Fibroblast of lung (primary cell): Measurements from ENCODE around the gene FBXW12. TPM values are rescaled to one million over a fixed set of nuclear protein-coding genes. Genes with fewer than 3 reads are reported as not detected.

Experiments
- DNase-seq, 2 donors: peaks; one replicate each; pipeline versions ENCODE4 v3.0.0 to v3.0.0-alpha.2; 2010; ENCODE audit warnings: low read depth in 2 of 2
- H2AFZ ChIP-seq: 2 replicates; pipeline ENCODE4 v1.5.1; 2012; ENCODE audit warnings: low read length, control low read depth, inconsistent platforms
- H3K27ac ChIP-seq: 2 replicates; pipeline ENCODE4 v1.5.1; 2011; ENCODE audit warnings: low read length, control low read depth; ENCODE audit not compliant: insufficient read depth
- H3K27me3 ChIP-seq: 2 replicates; pipeline ENCODE4 v1.5.1; 2011; ENCODE audit warnings: mild to moderate bottlenecking, low read length; ENCODE audit not compliant: control insufficient read depth, insufficient read depth
- H3K36me3 ChIP-seq: 2 replicates; pipeline ENCODE4 v1.5.1; 2011; ENCODE audit warnings: low read length; ENCODE audit not compliant: control insufficient read depth, insufficient read depth
- H3K4me1 ChIP-seq: 2 replicates; pipeline ENCODE4 v1.5.1; 2011; ENCODE audit warnings: low read length; ENCODE audit not compliant: control insufficient read depth, insufficient read depth; ENCODE audit errors: extremely low read depth
- H3K4me2 ChIP-seq: 2 replicates; pipeline ENCODE4 v1.5.1; 2011; ENCODE audit warnings: low read length, control low read depth; ENCODE audit not compliant: insufficient read depth; ENCODE audit errors: extremely low read depth
- H3K4me3 ChIP-seq, 4 experiments: fragments of 200-600 bp in 1 of 4; sonication (generic) in 1 of 4; replicated peaks in 1 of 4; 2 replicates each; pipeline ENCODE4 v1.5.1; 2011 to 2016; ENCODE audit warnings: low read length in 4 of 4, low read depth in 3 of 4, mild to moderate bottlenecking in 3 of 4, control low read depth in 2 of 4, inconsistent platforms in 1 of 4, mixed read lengths in 1 of 4; ENCODE audit not compliant: insufficient read depth in 1 of 4; ENCODE audit errors: control extremely low read depth in 1 of 4
- H3K79me2 ChIP-seq: 2 replicates; pipeline ENCODE4 v1.5.1; 2012; ENCODE audit warnings: mild to moderate bottlenecking, low read length, inconsistent platforms; ENCODE audit not compliant: control insufficient read depth, insufficient read depth
- H3K9ac ChIP-seq: 2 replicates; pipeline ENCODE4 v1.5.1; 2011; ENCODE audit warnings: mild to moderate bottlenecking, low read length, control low read depth; ENCODE audit not compliant: insufficient read depth
- H3K9me3 ChIP-seq: 2 replicates; pipeline ENCODE4 v1.5.1; 2012; ENCODE audit warnings: low read depth, low read length; ENCODE audit not compliant: control insufficient read depth, insufficient read depth
- H4K20me1 ChIP-seq: 2 replicates; pipeline ENCODE4 v1.5.1; 2011; ENCODE audit warnings: low read length; ENCODE audit not compliant: control insufficient read depth, insufficient read depth; ENCODE audit errors: extremely low read depth
- CTCF ChIP-seq, 2 donors: IDR thresholded peaks in 1 of 2; conservative IDR thresholded peaks in 1 of 2; 1 replicate in 1 of 2; 2 replicates in 1 of 2; pipeline ENCODE4 v1.5.1; 2011 to 2012; ENCODE audit warnings: low read length in 2 of 2, control low read depth in 1 of 2, inconsistent platforms in 1 of 2, low read depth in 1 of 2, mild to moderate bottlenecking in 1 of 2
- EZH2 ChIP-seq: IDR thresholded peaks from 2 replicates; pipeline ENCODE4 v1.5.1; 2012; ENCODE audit warnings: low read length, control low read depth, mild to moderate bottlenecking; ENCODE audit errors: missing control alignments
- polyA plus RNA-seq, 2 donors: library from polyadenylated mRNA; depleted of rRNA in 1 of 2; stranded (reverse) in 1 of 2; unstranded in 1 of 2; fragments of >200 nt; gene quantifications; 2 replicates each; pipeline ENCODE4 v1.2.1, GENCODE V29; 2011 to 2012; ENCODE audit warnings: missing spikeins in 1 of 2
- total RNA-seq: library from RNA; depleted of rRNA; stranded (reverse); fragments of >200 nt; gene quantifications from 2 replicates; pipeline ENCODE4 v1.2.1, GENCODE V29; 2014

Gene FBXW12
- total and polyA plus RNA-seq, 2 donors (not counting 1 experiment from before 2014, with no cell fraction given), result 0.06 TPM; not detected in 1

DNA sequence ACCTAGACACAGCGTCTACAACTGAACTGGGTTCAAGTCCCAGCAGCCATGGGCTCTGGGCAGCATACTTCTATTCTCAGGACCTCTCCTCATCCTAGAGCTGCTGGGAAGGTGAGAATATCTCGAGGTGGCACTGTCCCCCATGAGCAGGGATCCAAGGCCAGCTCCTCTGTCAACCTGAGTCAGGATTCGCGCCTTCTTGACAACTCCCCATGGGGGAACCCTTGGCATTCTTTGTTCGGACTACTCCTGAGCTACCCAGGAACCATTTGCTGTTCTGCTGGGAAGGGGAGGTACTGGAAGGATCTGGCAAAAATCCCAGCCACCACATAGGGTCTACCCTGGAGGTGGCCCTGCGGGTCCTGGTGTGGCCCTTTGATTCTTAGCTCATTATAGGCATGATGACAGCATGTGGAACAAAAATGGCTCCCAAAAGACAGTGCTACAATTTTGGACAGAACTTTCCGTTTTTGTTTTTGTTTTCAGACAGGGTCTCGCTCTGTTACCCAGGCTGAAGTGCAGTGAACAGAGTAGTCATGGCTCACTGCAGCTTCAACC is 35.6 kb downstream of the FBXW12 start:
- H3K27ac ChIP-seq, result no peak overlapping the region
- no peak overlapping the region for H3K4me3 ChIP-seq
- H3K27me3 ChIP-seq, result no peaks in the 10 kb centered on the region
- no peak for TF ChIP-seq EZH2
- no peak for TF ChIP-seq CTCF (conservative IDR thresholded peaks at IDR 0.05 in 1 of 2, IDR thresholded peaks at IDR 0.05 in 1 of 2; ENCODE audit: low read depth in 1 of 2, low read length in 2 of 2)
- H2AFZ ChIP-seq, result no peak overlapping the region
- no peaks in the 10 kb centered on the region for H3K9me3 ChIP-seq
- H3K4me2 ChIP-seq, result no peak overlapping the region
- H3K9ac ChIP-seq, result no peak overlapping the region
- H3K79me2 ChIP-seq, result no peaks in the 10 kb centered on the region
- H3K36me3 ChIP-seq, result peaks cover 12% of the 10 kb centered on the region
- no peak for DNase-seq
- no peaks in the 10 kb centered on the region for H3K4me1 ChIP-seq
- H4K20me1 ChIP-seq, result no peaks in the 10 kb centered on the region

DNA sequence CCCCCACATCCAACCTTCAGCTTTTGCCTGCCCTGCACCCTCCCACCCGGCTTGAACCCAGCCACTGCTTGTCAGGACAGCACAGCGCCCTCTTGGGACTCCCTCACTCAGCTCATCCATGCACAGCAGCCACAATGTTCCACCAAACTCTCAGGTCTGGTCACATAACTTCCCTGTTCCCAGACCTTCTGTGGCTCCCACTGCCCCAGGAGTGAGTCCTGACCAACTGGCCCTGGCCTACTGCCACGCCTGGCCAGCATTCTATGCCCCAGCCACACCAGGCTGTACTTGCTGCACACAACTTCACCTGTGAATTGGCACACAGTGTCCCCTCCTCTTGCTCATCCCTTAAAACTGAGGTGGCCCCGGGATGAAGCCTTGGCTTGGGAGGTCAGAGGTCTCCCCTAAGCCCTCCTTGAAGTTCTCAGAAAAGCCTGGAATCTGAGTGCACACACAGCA is 36.8 kb downstream of the FBXW12 start:
- Histone ChIP-seq H3K27ac (no peak overlapping the region), H2AFZ (no peak overlapping the region), H3K79me2 (no peaks in the 10 kb centered on the region), H3K36me3 (peaks cover 11% of the 10 kb centered on the region), H3K4me3 (no peak overlapping the region), H3K27me3 (no peaks in the 10 kb centered on the region), H3K9ac (no peak overlapping the region), H4K20me1 (no peaks in the 10 kb centered on the region), H3K4me1 (no peaks in the 10 kb centered on the region), H3K4me2 (no peak overlapping the region), H3K9me3 (no peaks in the 10 kb centered on the region)
- TF ChIP-seq CTCF (conservative IDR thresholded peaks at IDR 0.05 in 1 of 2, IDR thresholded peaks at IDR 0.05 in 1 of 2; ENCODE audit: low read depth in 1 of 2, low read length in 2 of 2), result no peak
- TF ChIP-seq EZH2, result no peak
- DNase-seq, result no peak

GRCh38 chr3:48409291-48410201 is 37.5 kb downstream of the FBXW12 start:
- H3K27ac ChIP-seq, result no peak overlapping the region
- no peak overlapping the region for H3K4me3 ChIP-seq
- no peaks in the 10 kb centered on the region for H3K79me2 ChIP-seq
- H3K27me3 ChIP-seq, result no peaks in the 10 kb centered on the region
- no peak for TF ChIP-seq EZH2
- no peak for TF ChIP-seq CTCF (conservative IDR thresholded peaks at IDR 0.05 in 1 of 2, IDR thresholded peaks at IDR 0.05 in 1 of 2; ENCODE audit: low read depth in 1 of 2, low read length in 2 of 2)
- no peaks in the 10 kb centered on the region for H3K9me3 ChIP-seq
- H3K36me3 ChIP-seq, result peaks cover 11% of the 10 kb centered on the region
- no peaks in the 10 kb centered on the region for H4K20me1 ChIP-seq
- H2AFZ ChIP-seq, result no peak overlapping the region
- no peak overlapping the region for H3K4me2 ChIP-seq
- no peaks in the 10 kb centered on the region for H3K4me1 ChIP-seq
- DNase-seq, result no peak
- H3K9ac ChIP-seq, result no peak overlapping the region
